Middle frontal gyrus (tissue), 1 donor: ENCODE results near the gene SFXN1.

Experiments
- DNase-seq: peaks from one replicate; pipeline ENCODE4 v3.0.0-alpha.2; 2015; ENCODE audit warnings: low spot score; ENCODE audit errors: extremely low spot score

Gene SFXN1

GRCh38 chr5:175465282-175465681 is 13.1 kb upstream of the SFXN1 start:
- DNase-seq: no peak

- no peak for DNase-seq
Measured at GRCh38 chr5:175466700-175467318, 11.6 kb upstream of the SFXN1 start.

- no peak for DNase-seq
Measured at GRCh38 chr5:175467983-175468690, 10.2 kb upstream of the SFXN1 start.

GRCh38 chr5:175468892-175469291 is 9.5 kb upstream of the SFXN1 start:
- DNase-seq: no peak

GRCh38 chr5:175469916-175470315 is 8.4 kb upstream of the SFXN1 start:
- DNase-seq: no peak

GRCh38 chr5:175470781-175471180 is 7.6 kb upstream of the SFXN1 start:
- DNase-seq: no peak

GRCh38 chr5:175471196-175471595 is 7.2 kb upstream of the SFXN1 start:
- DNase-seq: no peak

GRCh38 chr5:175471628-175472027 is 6.7 kb upstream of the SFXN1 start:
- no peak for DNase-seq

- no peak for DNase-seq
Measured at GRCh38 chr5:175472378-175472777, 6.0 kb upstream of the SFXN1 start.

GRCh38 chr5:175475248-175475647 is 3.1 kb upstream of the SFXN1 start:
- no peak for DNase-seq

GRCh38 chr5:175477440-175477839 is 920 bp upstream of the SFXN1 start:
- no peak for DNase-seq

GRCh38 chr5:175478008-175478383 is 364 bp upstream of the SFXN1 start:
- DNase-seq: no peak

- no peak for DNase-seq
Measured at GRCh38 chr5:175479125-175479881, 943 bp downstream of the SFXN1 start.

- DNase-seq: no peak
Measured at GRCh38 chr5:175483337-175483736, 5.0 kb downstream of the SFXN1 start.

GRCh38 chr5:175484322-175484721 is 6.0 kb downstream of the SFXN1 start:
- no peak for DNase-seq

- no peak for DNase-seq
Measured at GRCh38 chr5:175484829-175485228, 6.5 kb downstream of the SFXN1 start.

- DNase-seq: no peak
Measured at GRCh38 chr5:175485631-175486030, 7.3 kb downstream of the SFXN1 start.

- DNase-seq: no peak
Measured at GRCh38 chr5:175487514-175488222, 9.3 kb downstream of the SFXN1 start.

- no peak for DNase-seq
Measured at GRCh38 chr5:175489693-175490443, 11.5 kb downstream of the SFXN1 start.

- DNase-seq: no peak
Measured at GRCh38 chr5:175491223-175491622, 12.9 kb downstream of the SFXN1 start.

- DNase-seq: no peak
Measured at GRCh38 chr5:175493260-175493659, 14.9 kb downstream of the SFXN1 start.
